Suprapubic skin (tissue), 3 donors: ENCODE data around the gene TEP1.

Experiments used
- POLR2AphosphoS5 ChIP-seq, 3 donors: sonication (generic); formaldehyde crosslinking; IDR thresholded peaks; one replicate each; pipeline ENCODE4 v1.6.1; 2017; ENCODE audit warnings: antibody characterized with exemption in 3 of 3
- TF ChIP-seq, protein P1 (sequence below), 2 donors: fragments of 200-600 bp in 1 of 2; fragments of 450-650 bp in 1 of 2; sonication (generic) in 1 of 2; IDR thresholded peaks; one replicate each; pipeline ENCODE4 v1.5.1; 2016 to 2019; ENCODE audit warnings: antibody characterized with exemption in 2 of 2, mild to moderate bottlenecking in 1 of 2, moderate library complexity in 1 of 2

DNA sequence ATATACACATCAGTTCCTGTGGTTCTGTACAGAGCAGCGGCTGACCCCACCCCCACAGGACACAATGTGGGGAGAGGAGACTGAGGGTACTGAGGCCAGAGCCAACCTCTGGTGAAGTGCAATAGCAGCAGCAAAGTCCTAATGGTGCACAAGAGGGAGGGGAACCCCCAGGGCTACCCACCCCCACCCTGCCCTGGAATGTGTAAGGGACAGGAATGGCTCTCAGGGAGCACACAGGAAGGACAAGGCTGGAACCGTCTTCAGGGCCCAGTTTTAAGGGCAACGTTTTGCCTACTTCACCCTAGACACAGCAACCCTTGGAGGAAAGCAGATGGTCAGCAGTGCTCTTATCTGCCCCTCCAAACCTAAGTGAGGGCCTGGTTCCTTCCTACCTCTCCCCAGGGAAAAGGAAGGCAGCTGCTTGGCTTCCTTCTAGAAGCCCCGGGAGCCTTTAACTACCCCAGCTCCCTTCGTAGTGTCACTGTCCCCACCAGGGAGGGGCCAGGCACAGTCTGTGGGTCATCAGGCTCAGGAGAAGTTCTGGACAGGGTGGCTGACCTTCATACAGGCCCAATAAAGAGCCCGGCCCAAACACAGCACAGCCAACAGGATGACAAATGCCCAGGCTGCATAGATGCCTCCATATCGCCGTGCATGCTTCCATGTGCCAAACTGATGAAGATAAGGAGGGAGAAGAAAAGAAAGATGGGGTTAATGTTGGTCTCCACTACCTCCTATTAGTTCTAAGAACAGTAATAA lies 44.9 kb upstream of the TEP1 start:
- TF ChIP-seq, protein P1, sequence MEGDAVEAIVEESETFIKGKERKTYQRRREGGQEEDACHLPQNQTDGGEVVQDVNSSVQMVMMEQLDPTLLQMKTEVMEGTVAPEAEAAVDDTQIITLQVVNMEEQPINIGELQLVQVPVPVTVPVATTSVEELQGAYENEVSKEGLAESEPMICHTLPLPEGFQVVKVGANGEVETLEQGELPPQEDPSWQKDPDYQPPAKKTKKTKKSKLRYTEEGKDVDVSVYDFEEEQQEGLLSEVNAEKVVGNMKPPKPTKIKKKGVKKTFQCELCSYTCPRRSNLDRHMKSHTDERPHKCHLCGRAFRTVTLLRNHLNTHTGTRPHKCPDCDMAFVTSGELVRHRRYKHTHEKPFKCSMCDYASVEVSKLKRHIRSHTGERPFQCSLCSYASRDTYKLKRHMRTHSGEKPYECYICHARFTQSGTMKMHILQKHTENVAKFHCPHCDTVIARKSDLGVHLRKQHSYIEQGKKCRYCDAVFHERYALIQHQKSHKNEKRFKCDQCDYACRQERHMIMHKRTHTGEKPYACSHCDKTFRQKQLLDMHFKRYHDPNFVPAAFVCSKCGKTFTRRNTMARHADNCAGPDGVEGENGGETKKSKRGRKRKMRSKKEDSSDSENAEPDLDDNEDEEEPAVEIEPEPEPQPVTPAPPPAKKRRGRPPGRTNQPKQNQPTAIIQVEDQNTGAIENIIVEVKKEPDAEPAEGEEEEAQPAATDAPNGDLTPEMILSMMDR (IDR thresholded peaks at IDR 0.05) = no peak
- no peak for TF ChIP-seq POLR2AphosphoS5 (IDR thresholded peaks at IDR 0.05)
